ENCODE results near the gene CMTM4.
A peak's percentile ranks its signal among the peaks of the same experiment; 100 is the strongest.
"Not testable (repeated sequence)": the region's sequence is repeated elsewhere in the genome, so short reads cannot be mapped to it uniquely, and the experiment has no call there.

CMTM4 gene

GRCh38 chr16:66673691-66674090 lies 22.9 kb downstream of the CMTM4 start:
- no peak for DNase-seq (ENCODE audit: low spot score)

GRCh38 chr16:66670691-66671388 lies 25.7 kb downstream of the CMTM4 start:
- no peak for DNase-seq (ENCODE audit: low spot score)

GRCh38 chr16:66668777-66669444 lies 27.6 kb downstream of the CMTM4 start:
- DNase-seq (ENCODE audit: low spot score): no peak

GRCh38 chr16:66667944-66668343 lies 28.6 kb downstream of the CMTM4 start:
- DNase-seq (ENCODE audit: low spot score): no peak

GRCh38 chr16:66662445-66663194 lies 33.9 kb downstream of the CMTM4 start:
- DNase-seq (ENCODE audit: low spot score): no peak

- DNase-seq (ENCODE audit: low spot score): not testable (repeated sequence)
These were observed 34.7 kb downstream of the CMTM4 start for GRCh38 chr16:66661671-66662346.

GRCh38 chr16:66661210-66661560 lies 35.4 kb downstream of the CMTM4 start:
- DNase-seq (ENCODE audit: low spot score): no peak

- DNase-seq (ENCODE audit: low spot score): no peak
These were observed 35.9 kb downstream of the CMTM4 start for GRCh38 chr16:66660422-66661209.

- no peak for DNase-seq (ENCODE audit: low spot score)
These were observed 37.7 kb downstream of the CMTM4 start for GRCh38 chr16:66658860-66659190.

GRCh38 chr16:66658143-66658859 lies 38.2 kb downstream of the CMTM4 start:
- DNase-seq (ENCODE audit: low spot score): no peak

GRCh38 chr16:66656547-66656946 lies 40.0 kb downstream of the CMTM4 start:
- DNase-seq (ENCODE audit: low spot score): no peak

- no peak for DNase-seq (ENCODE audit: low spot score)
These were observed 42.8 kb downstream of the CMTM4 start for GRCh38 chr16:66653581-66654350.

GRCh38 chr16:66652661-66653360 lies 43.7 kb downstream of the CMTM4 start:
- no peak for DNase-seq (ENCODE audit: low spot score)

- DNase-seq (ENCODE audit: low spot score): no peak
These were observed 44.6 kb downstream of the CMTM4 start for GRCh38 chr16:66651965-66652364.

- no peak for DNase-seq (ENCODE audit: low spot score)
These were observed 45.1 kb downstream of the CMTM4 start for GRCh38 chr16:66651474-66651765.

GRCh38 chr16:66650707-66651473 lies 45.7 kb downstream of the CMTM4 start:
- peak; percentile 73 for DNase-seq (ENCODE audit: low spot score)

- DNase-seq (ENCODE audit: low spot score): no peak
These were observed 46.8 kb downstream of the CMTM4 start for GRCh38 chr16:66649636-66650205.

GRCh38 chr16:66649167-66649566 lies 47.4 kb downstream of the CMTM4 start:
- DNase-seq (ENCODE audit: low spot score): no peak

- no peak for DNase-seq (ENCODE audit: low spot score)
These were observed 48.7 kb downstream of the CMTM4 start for GRCh38 chr16:66647866-66648265.

Measured in germinal center (tissue), 1 donor.